Measurements from ENCODE around the gene POLN.

POLN gene

DNA sequence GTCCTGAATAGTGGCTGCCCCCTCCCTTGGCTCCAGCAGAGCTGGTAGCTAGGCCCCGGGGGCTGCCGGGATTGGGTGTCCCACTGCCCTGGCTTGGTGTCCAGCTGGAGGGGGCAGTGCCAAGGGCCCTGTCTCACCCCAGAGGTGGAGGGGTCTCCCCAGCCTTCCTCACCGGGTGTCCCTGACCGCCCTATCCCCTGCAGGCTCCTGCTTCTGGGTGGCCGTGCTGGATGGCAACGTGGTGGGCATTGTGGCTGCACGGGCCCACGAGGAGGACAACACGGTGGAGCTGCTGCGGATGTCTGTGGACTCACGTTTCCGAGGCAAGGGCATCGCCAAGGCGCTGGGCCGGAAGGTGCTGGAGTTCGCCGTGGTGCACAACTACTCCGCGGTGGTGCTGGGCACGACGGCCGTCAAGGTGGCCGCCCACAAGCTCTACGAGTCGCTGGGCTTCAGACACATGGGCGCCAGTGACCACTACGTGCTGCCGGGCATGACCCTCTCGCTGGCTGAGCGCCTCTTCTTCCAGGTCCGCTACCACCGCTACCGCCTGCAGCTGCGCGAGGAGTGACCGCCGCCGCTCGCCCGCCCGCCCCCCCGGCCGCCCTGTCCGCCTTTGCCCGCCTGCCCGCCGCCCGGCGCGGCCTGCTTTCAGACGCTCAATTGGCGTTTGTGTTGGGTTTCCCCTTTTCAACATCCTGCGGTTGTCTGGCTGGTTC, 178.2 kb downstream of the POLN start:
- H4K20me1 ChIP-seq (ENCODE audit: insufficient read depth, low read length): no peaks in the 10 kb centered on the region
- no peak overlapping the region for H3K27ac ChIP-seq (ENCODE audit: low read depth, low read length, poor library complexity, severe bottlenecking)
- no peak for TF ChIP-seq CTCF (IDR thresholded peaks at IDR 0.05; ENCODE audit: low read length)
- no peak for TF ChIP-seq EZH2 (IDR thresholded peaks at IDR 0.05; ENCODE audit: borderline replicate concordance, low read length)
- H3K9ac ChIP-seq (ENCODE audit: low read length): no peak overlapping the region
- no peaks in the 10 kb centered on the region for H3K9me2 ChIP-seq (ENCODE audit: low read depth, low read length)
- no peaks in the 10 kb centered on the region for H3F3A ChIP-seq (ENCODE audit: insufficient read depth, low read length)
- no peaks in the 10 kb centered on the region for H3K9me3 ChIP-seq (ENCODE audit: low read length)
- H3K27me3 ChIP-seq (ENCODE audit: insufficient read depth, low read length): no peaks in the 10 kb centered on the region
- H2AFZ ChIP-seq (ENCODE audit: low read length): no peak overlapping the region
- H3K79me2 ChIP-seq (ENCODE audit: insufficient read depth, low read length): no peaks in the 10 kb centered on the region
- H3K4me1 ChIP-seq (ENCODE audit: insufficient read depth, low read length, severe bottlenecking): no peaks in the 10 kb centered on the region
- no peak overlapping the region for H3K4me3 ChIP-seq (ENCODE audit: low read depth, low read length, poor library complexity, severe bottlenecking)
- H3K36me3 ChIP-seq (ENCODE audit: insufficient read depth, low read length): no peaks in the 10 kb centered on the region
- H3K4me2 ChIP-seq (ENCODE audit: low read length): no peak overlapping the region

DNA sequence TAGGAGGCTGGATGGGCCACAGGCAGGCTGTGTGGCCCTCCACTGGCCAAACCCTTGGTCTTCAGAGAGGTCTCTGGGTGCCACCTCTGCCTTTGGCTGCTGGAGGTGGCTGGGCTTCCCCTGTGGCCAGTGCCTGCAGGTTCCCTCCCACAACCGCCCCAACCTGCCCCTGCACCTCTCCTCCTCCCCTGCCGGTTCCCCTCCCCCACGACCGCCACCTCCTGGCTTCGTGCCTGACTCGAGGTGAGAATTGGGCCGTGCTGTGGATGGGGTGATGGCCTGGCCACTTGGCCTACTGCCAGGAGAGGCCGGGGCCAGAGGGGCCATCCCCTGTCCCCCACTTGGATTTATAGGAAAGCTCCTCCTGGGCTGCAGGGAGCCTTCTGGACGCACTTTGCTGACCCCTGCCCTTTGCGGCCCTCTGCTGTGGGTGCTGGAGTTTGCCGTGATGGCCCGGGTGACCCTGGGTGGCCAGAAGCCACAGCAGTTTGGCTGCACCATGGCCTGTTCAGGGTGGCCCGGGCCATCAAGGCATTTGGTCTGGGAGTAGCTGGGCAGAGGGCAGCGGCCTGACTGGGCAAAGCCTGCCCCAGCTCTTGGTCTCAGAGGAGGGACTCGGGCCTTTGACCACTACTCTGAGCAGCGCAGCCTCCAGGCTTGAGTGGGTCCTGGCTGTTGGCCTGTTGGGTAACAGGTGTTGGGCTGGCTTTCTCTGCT, 179.0 kb downstream of the POLN start:
- TF ChIP-seq EZH2 (IDR thresholded peaks at IDR 0.05; ENCODE audit: borderline replicate concordance, low read length) (no peak), CTCF (IDR thresholded peaks at IDR 0.05; ENCODE audit: low read length) (no peak)
- no peaks in the 10 kb centered on the region for H3K79me2 ChIP-seq (ENCODE audit: insufficient read depth, low read length)
- H3K9me3 ChIP-seq (ENCODE audit: low read length): no peaks in the 10 kb centered on the region
- H3K4me3 ChIP-seq (ENCODE audit: low read depth, low read length, poor library complexity, severe bottlenecking): no peak overlapping the region
- no peak overlapping the region for H2AFZ ChIP-seq (ENCODE audit: low read length)
- no peaks in the 10 kb centered on the region for H3K27me3 ChIP-seq (ENCODE audit: insufficient read depth, low read length)
- H3K27ac ChIP-seq (ENCODE audit: low read depth, low read length, poor library complexity, severe bottlenecking): no peak overlapping the region
- H4K20me1 ChIP-seq (ENCODE audit: insufficient read depth, low read length): no peaks in the 10 kb centered on the region
- H3K4me2 ChIP-seq (ENCODE audit: low read length): no peak overlapping the region
- H3F3A ChIP-seq (ENCODE audit: insufficient read depth, low read length): no peaks in the 10 kb centered on the region
- H3K9ac ChIP-seq (ENCODE audit: low read length): no peak overlapping the region
- no peaks in the 10 kb centered on the region for H3K36me3 ChIP-seq (ENCODE audit: insufficient read depth, low read length)
- no peaks in the 10 kb centered on the region for H3K4me1 ChIP-seq (ENCODE audit: insufficient read depth, low read length, severe bottlenecking)
- no peaks in the 10 kb centered on the region for H3K9me2 ChIP-seq (ENCODE audit: low read depth, low read length)

GRCh38 chr4:2062168-2062807, 179.6 kb downstream of the POLN start:
- Histone ChIP-seq H4K20me1 (ENCODE audit: insufficient read depth, low read length) (no peaks in the 10 kb centered on the region), H3K4me3 (ENCODE audit: low read depth, low read length, poor library complexity, severe bottlenecking) (no peak overlapping the region), H2AFZ (ENCODE audit: low read length) (no peak overlapping the region), H3K36me3 (ENCODE audit: insufficient read depth, low read length) (no peaks in the 10 kb centered on the region), H3K4me1 (ENCODE audit: insufficient read depth, low read length, severe bottlenecking) (no peaks in the 10 kb centered on the region), H3K4me2 (ENCODE audit: low read length) (no peak overlapping the region), H3K9me3 (ENCODE audit: low read length) (no peaks in the 10 kb centered on the region), H3K27me3 (ENCODE audit: insufficient read depth, low read length) (no peaks in the 10 kb centered on the region), H3K27ac (ENCODE audit: low read depth, low read length, poor library complexity, severe bottlenecking) (no peak overlapping the region), H3F3A (ENCODE audit: insufficient read depth, low read length) (no peaks in the 10 kb centered on the region), H3K79me2 (ENCODE audit: insufficient read depth, low read length) (no peaks in the 10 kb centered on the region), H3K9me2 (ENCODE audit: low read depth, low read length) (no peaks in the 10 kb centered on the region), H3K9ac (ENCODE audit: low read length) (no peak overlapping the region)
- no peak for TF ChIP-seq EZH2 (IDR thresholded peaks at IDR 0.05; ENCODE audit: borderline replicate concordance, low read length)
- TF ChIP-seq CTCF (IDR thresholded peaks at IDR 0.05; ENCODE audit: low read length): no peak
